ENCODE results near the gene SYNPR.

The SYNPR gene

GRCh38 chr3:63442918-63443317 is 164.8 kb downstream of the SYNPR start:
- no peak for DNase-seq (ENCODE audit: insufficient read length, low spot score)
- no peak for TF ChIP-seq POLR2A (IDR thresholded peaks at IDR 0.05; ENCODE audit: low read depth, low read length)
- no peak for FAIRE-seq

GRCh38 chr3:63450023-63450422 is 171.9 kb downstream of the SYNPR start:
- TF ChIP-seq POLR2A (IDR thresholded peaks at IDR 0.05; ENCODE audit: low read depth, low read length), result no peak
- DNase-seq (ENCODE audit: insufficient read length, low spot score), result no peak
- no peak for FAIRE-seq

GRCh38 chr3:63450634-63451363 is 172.7 kb downstream of the SYNPR start:
- FAIRE-seq, result no peak
- no peak for TF ChIP-seq POLR2A (IDR thresholded peaks at IDR 0.05; ENCODE audit: low read depth, low read length)
- DNase-seq (ENCODE audit: insufficient read length, low spot score), result no peak

- DNase-seq (ENCODE audit: insufficient read length, low spot score) (no peak), FAIRE-seq (no peak)
- TF ChIP-seq POLR2A (IDR thresholded peaks at IDR 0.05; ENCODE audit: low read depth, low read length), result no peak
Observed at GRCh38 chr3:63456901-63457300, 178.8 kb downstream of the SYNPR start.

GRCh38 chr3:63458405-63458804 is 180.3 kb downstream of the SYNPR start:
- no peak for DNase-seq (ENCODE audit: insufficient read length, low spot score)
- no peak for TF ChIP-seq POLR2A (IDR thresholded peaks at IDR 0.05; ENCODE audit: low read depth, low read length)
- no peak for FAIRE-seq

GRCh38 chr3:63462732-63463131 is 184.6 kb downstream of the SYNPR start:
- FAIRE-seq (no peak), DNase-seq (ENCODE audit: insufficient read length, low spot score) (no peak)
- no peak for TF ChIP-seq POLR2A (IDR thresholded peaks at IDR 0.05; ENCODE audit: low read depth, low read length)

- FAIRE-seq, result no peak
- no peak for TF ChIP-seq POLR2A (IDR thresholded peaks at IDR 0.05; ENCODE audit: low read depth, low read length)
- DNase-seq (ENCODE audit: insufficient read length, low spot score), result no peak
Observed at GRCh38 chr3:63467392-63467791, 189.3 kb downstream of the SYNPR start.

- no peak for FAIRE-seq
- TF ChIP-seq POLR2A (IDR thresholded peaks at IDR 0.05; ENCODE audit: low read depth, low read length), result no peak
- DNase-seq (ENCODE audit: insufficient read length, low spot score), result no peak
Observed at GRCh38 chr3:63470745-63471144, 192.6 kb downstream of the SYNPR start.

GRCh38 chr3:63471781-63472180 is 193.7 kb downstream of the SYNPR start:
- DNase-seq (ENCODE audit: insufficient read length, low spot score) (no peak), FAIRE-seq (no peak)
- TF ChIP-seq POLR2A (IDR thresholded peaks at IDR 0.05; ENCODE audit: low read depth, low read length), result no peak

- no peak for FAIRE-seq
- no peak for TF ChIP-seq POLR2A (IDR thresholded peaks at IDR 0.05; ENCODE audit: low read depth, low read length)
- DNase-seq (ENCODE audit: insufficient read length, low spot score), result no peak
Observed at GRCh38 chr3:63473641-63474166, 195.6 kb downstream of the SYNPR start.

- DNase-seq (ENCODE audit: insufficient read length, low spot score) (no peak), FAIRE-seq (no peak)
- no peak for TF ChIP-seq POLR2A (IDR thresholded peaks at IDR 0.05; ENCODE audit: low read depth, low read length)
Observed at GRCh38 chr3:63474828-63475518, 196.9 kb downstream of the SYNPR start.

- no peak for TF ChIP-seq POLR2A (IDR thresholded peaks at IDR 0.05; ENCODE audit: low read depth, low read length)
- no peak for DNase-seq (ENCODE audit: insufficient read length, low spot score)
- no peak for FAIRE-seq
Observed at GRCh38 chr3:63477494-63478129, 199.5 kb downstream of the SYNPR start.

GRCh38 chr3:63478990-63479660 is 201.0 kb downstream of the SYNPR start:
- FAIRE-seq (no peak), DNase-seq (ENCODE audit: insufficient read length, low spot score) (no peak)
- TF ChIP-seq POLR2A (IDR thresholded peaks at IDR 0.05; ENCODE audit: low read depth, low read length), result no peak

- TF ChIP-seq POLR2A (IDR thresholded peaks at IDR 0.05; ENCODE audit: low read depth, low read length), result no peak
Observed at GRCh38 chr3:63479661-63480035, 201.5 kb downstream of the SYNPR start.

More at GRCh38 chr3:63479661-63480035, 201.5 kb downstream of the SYNPR start:
- FAIRE-seq (no peak), DNase-seq (ENCODE audit: insufficient read length, low spot score) (no peak)

All from H54 (cell line).